Uterus (tissue), 4 donors: Measurements from ENCODE around the gene NRG3. TPM values are rescaled to one million over a fixed set of nuclear protein-coding genes. Genes with fewer than 3 reads are reported as not detected.

Source experiments
- DNase-seq, 2 donors: peaks; one replicate each; pipeline ENCODE4 v3.0.0-alpha.2; 2019 to 2020
- H3K27ac ChIP-seq, 2 donors: fragments of 200-600 bp; sonication (generic); 1 replicate in 1 of 2; 2 replicates in 1 of 2; pipeline ENCODE4 v1.5.1; 2016 to 2018
- H3K27me3 ChIP-seq, 2 donors: fragments of 200-600 bp; sonication (generic); one replicate each; pipeline ENCODE4 v1.5.1; 2018 to 2019; ENCODE audit warnings: control low read depth in 1 of 2
- H3K36me3 ChIP-seq, 2 donors: fragments of 200-600 bp; sonication (generic); one replicate each; pipeline ENCODE4 v1.5.1; 2019; ENCODE audit warnings: control low read depth in 1 of 2
- H3K4me1 ChIP-seq, 2 donors: fragments of 200-600 bp; sonication (generic); one replicate each; pipeline ENCODE4 v1.5.1; 2018 to 2019; ENCODE audit warnings: control low read depth in 1 of 2
- H3K4me3 ChIP-seq, 2 donors: fragments of 200-600 bp; sonication (generic); 1 replicate in 1 of 2; 2 replicates in 1 of 2; pipeline ENCODE4 v1.5.1; 2018 to 2019; ENCODE audit warnings: mild to moderate bottlenecking in 1 of 2
- H3K9me3 ChIP-seq, 2 donors: fragments of 200-600 bp; sonication (generic); one replicate each; pipeline ENCODE4 v1.5.1; 2019; ENCODE audit warnings: control low read depth in 1 of 2
- POLR2A ChIP-seq, 2 donors: fragments of 450-650 bp; IDR thresholded peaks; one replicate each; pipeline ENCODE4 v1.6.1; 2016; ENCODE audit warnings: antibody characterized with exemption in 2 of 2, mild to moderate bottlenecking in 1 of 2, moderate library complexity in 1 of 2
- intact Hi-C: fragments of 100-400 bp; cut with DNase I; formaldehyde crosslinking; loops from one replicate; pipeline ENCODE4 v1.15.1; 2023; ENCODE audit warnings: low total_unique reads
- total RNA-seq, 4 donors: library from RNA; depleted of rRNA in 3 of 4; stranded (reverse); fragments of >200 nt in 3 of 4; gene quantifications; one replicate each; pipeline versions ENCODE4 v1.1.0 to v1.2.4, GENCODE V29; 2014 to 2023
- TF ChIP-seq, protein P1 (sequence below), 4 experiments: fragments of 200-600 bp in 2 of 4; fragments of 450-650 bp in 2 of 4; sonication (generic) in 2 of 4; IDR thresholded peaks; one replicate each; pipeline ENCODE4 v1.5.1; 2016 to 2019; ENCODE audit warnings: antibody characterized with exemption in 4 of 4, mild to moderate bottlenecking in 2 of 4, moderate library complexity in 1 of 4
- donor health status: DM: yes; HTN: yes; CAD: no.

NRG3 gene
- total RNA-seq, 4 donors from 2014 or later: 0.27 to 1.0 TPM; not detected in 2

DNA sequence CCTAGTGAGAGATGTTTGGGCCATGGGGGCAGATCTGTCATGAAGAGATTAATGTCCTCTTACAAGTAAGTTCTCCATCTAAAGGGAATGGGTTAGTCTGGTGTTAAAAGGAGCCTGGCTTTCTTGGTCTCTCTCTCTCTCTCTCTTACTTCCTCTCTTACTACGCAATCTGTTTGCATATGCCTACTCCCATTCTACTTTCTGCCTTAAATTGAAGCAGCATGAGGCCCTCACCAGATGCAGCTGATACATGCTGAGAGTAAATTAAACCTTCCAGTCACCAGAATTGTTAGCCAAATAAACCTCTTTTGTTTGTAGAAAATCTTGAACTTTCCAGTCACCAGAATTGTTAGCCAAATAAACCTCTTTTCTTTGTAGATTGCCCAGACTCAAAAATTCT is 884.1 kb downstream of the NRG3 start:
- Histone ChIP-seq H3K9me3 (no peaks in the 10 kb centered on the region), H3K36me3 (no peaks in the 10 kb centered on the region), H3K4me3 (no peak overlapping the region), H3K27me3 (no peaks in the 10 kb centered on the region), H3K4me1 (no peaks in the 10 kb centered on the region), H3K27ac (no peak overlapping the region)
- intact Hi-C loops: no loop called here
- no peak for TF ChIP-seq POLR2A (IDR thresholded peaks at IDR 0.05)
- TF ChIP-seq, protein P1, sequence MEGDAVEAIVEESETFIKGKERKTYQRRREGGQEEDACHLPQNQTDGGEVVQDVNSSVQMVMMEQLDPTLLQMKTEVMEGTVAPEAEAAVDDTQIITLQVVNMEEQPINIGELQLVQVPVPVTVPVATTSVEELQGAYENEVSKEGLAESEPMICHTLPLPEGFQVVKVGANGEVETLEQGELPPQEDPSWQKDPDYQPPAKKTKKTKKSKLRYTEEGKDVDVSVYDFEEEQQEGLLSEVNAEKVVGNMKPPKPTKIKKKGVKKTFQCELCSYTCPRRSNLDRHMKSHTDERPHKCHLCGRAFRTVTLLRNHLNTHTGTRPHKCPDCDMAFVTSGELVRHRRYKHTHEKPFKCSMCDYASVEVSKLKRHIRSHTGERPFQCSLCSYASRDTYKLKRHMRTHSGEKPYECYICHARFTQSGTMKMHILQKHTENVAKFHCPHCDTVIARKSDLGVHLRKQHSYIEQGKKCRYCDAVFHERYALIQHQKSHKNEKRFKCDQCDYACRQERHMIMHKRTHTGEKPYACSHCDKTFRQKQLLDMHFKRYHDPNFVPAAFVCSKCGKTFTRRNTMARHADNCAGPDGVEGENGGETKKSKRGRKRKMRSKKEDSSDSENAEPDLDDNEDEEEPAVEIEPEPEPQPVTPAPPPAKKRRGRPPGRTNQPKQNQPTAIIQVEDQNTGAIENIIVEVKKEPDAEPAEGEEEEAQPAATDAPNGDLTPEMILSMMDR (IDR thresholded peaks at IDR 0.05): no peak
- no peak for DNase-seq

DNA sequence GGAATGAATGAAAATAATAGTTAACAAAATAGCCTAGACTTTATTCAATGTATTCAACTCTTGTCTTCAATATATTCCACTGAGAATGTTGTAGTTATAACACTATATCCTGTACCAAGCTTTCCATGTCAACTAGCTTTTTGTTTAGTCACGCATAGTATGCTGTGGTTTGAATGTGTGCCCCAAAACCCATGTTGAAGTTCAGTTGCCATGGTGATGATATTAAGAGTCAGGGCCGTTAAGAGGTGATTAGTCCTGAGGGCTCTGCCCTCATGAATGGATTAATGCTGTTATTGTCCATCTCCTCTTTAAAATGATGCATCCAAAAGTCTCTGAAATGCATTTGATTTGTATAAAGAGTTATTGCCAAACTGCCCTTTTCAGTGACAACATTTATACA is 887.6 kb downstream of the NRG3 start:
- no peak for DNase-seq
- no peaks in the 10 kb centered on the region for H3K9me3 ChIP-seq
- H3K27ac ChIP-seq: no peak overlapping the region
- H3K4me1 ChIP-seq: no peaks in the 10 kb centered on the region
- intact Hi-C loops: no loop called here
- TF ChIP-seq, protein P1 (IDR thresholded peaks at IDR 0.05): no peak
- H3K36me3 ChIP-seq: no peaks in the 10 kb centered on the region
- H3K27me3 ChIP-seq: no peaks in the 10 kb centered on the region
- no peak overlapping the region for H3K4me3 ChIP-seq

DNA sequence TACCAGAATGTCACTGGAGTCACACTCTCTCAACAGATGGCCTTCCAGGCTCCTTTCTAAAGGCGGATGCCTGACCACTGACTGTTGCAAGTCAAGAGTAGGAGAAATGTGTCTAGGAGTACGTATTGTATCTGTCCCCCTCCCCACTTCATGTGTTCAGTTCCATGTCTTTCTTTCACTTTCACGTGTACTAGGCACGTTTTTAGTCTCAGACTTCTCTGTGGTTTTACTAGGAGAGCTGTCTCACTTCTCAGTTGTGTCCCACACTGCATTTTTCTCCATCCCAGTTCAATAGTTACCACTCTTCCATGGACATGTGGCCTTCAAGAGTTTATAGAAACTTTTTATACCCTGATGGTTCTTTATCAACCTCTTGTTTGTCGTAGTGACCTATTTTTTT is 893.0 kb downstream of the NRG3 start:
- Histone ChIP-seq H3K9me3 (no peaks in the 10 kb centered on the region), H3K27ac (no peak overlapping the region), H3K4me3 (no peak overlapping the region), H3K36me3 (no peaks in the 10 kb centered on the region), H3K27me3 (no peaks in the 10 kb centered on the region), H3K4me1 (no peaks in the 10 kb centered on the region)
- DNase-seq: no peak
- intact Hi-C loops: no loop called here
- TF ChIP-seq, protein P1 (IDR thresholded peaks at IDR 0.05): no peak
- TF ChIP-seq POLR2A (IDR thresholded peaks at IDR 0.05): no peak

DNA sequence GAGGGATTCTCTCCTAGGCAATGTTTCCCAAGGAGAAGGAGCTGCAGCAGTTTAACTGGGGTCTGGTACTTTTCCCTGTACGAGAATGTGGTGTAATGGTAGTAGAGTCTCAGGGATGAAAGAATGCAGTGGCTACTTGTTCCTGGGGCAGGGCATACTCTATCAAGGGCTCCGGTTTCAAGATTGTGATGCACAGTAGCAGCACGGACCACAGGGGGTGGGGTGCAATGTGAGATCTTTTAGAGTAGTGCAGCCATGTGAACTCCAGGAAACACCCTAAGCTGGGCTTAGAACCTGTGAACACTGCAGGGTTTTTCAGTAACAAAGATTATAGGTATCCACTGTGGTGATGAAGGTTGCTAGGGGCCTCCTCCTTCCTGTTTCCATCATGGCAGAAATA is 903.9 kb downstream of the NRG3 start:
- H3K27me3 ChIP-seq: no peaks in the 10 kb centered on the region
- no peak overlapping the region for H3K27ac ChIP-seq
- H3K4me3 ChIP-seq: no peak overlapping the region
- intact Hi-C loops: no loop called here
- no peaks in the 10 kb centered on the region for H3K9me3 ChIP-seq
- TF ChIP-seq, protein P1 (IDR thresholded peaks at IDR 0.05): no peak
- TF ChIP-seq POLR2A (IDR thresholded peaks at IDR 0.05): no peak
- H3K36me3 ChIP-seq: no peaks in the 10 kb centered on the region
- DNase-seq: no peak
- H3K4me1 ChIP-seq: no peaks in the 10 kb centered on the region

DNA sequence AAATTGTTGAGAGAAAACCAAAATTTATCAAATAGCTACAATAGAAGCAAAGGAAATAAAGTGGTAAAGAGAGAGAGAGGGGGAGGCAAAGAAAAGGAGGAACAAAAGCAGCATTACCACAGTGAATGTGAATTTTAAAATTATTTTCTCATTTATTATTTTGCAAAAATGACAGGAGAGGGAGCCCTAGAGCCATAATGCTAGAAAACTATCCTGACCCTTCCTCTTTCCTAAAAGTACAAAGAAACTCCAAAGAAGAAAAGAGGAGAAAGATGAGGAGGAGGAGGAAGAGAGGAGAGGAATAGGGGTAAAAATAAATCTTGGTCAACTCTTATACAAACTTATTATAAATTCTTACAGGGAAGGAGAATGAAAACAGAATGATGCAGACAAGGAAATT is 921.5 kb downstream of the NRG3 start:
- Histone ChIP-seq H3K9me3 (no peaks in the 10 kb centered on the region), H3K27me3 (no peaks in the 10 kb centered on the region), H3K27ac (no peak overlapping the region), H3K4me3 (no peak overlapping the region), H3K36me3 (no peaks in the 10 kb centered on the region), H3K4me1 (no peaks in the 10 kb centered on the region)
- TF ChIP-seq POLR2A (IDR thresholded peaks at IDR 0.05): no peak
- TF ChIP-seq, protein P1 (IDR thresholded peaks at IDR 0.05): peak in 1 of 4 experiments; percentile 24
- no peak for DNase-seq
- intact Hi-C loops: no loop called here
